WTC11 (cell line): ENCODE data around the gene CD37.

Source experiments
- CTCF ChIP-seq: fragments of 200-600 bp; IDR thresholded peaks from 2 replicates; pipeline ENCODE4 v1.8.0; 2022; ENCODE audit warnings: antibody characterized with exemption
- ESRRA ChIP-seq: sonication (generic); formaldehyde crosslinking; IDR thresholded peaks from 2 replicates; pipeline ENCODE4 v1.8.1; 2022; ENCODE audit warnings: mild to moderate bottlenecking, missing genetic modification reagents, borderline replicate concordance
- FOXP1 ChIP-seq: sonication (generic); formaldehyde crosslinking; IDR thresholded peaks from 2 replicates; pipeline ENCODE4 v1.8.0; 2022; ENCODE audit warnings: missing genetic modification reagents, mild to moderate bottlenecking, moderate library complexity, borderline replicate concordance
- MXD4 ChIP-seq: fragments of 250-450 bp; sonication (Bioruptor Pico); IDR thresholded peaks from 2 replicates; pipeline ENCODE4 v1.8.0; 2021; ENCODE audit warnings: mild to moderate bottlenecking, moderate library complexity, borderline replicate concordance
- SP1 ChIP-seq: sonication (generic); formaldehyde crosslinking; conservative IDR thresholded peaks from 2 replicates; pipeline ENCODE4 v1.8.1; 2022; ENCODE audit warnings: missing genetic modification reagents
- ZBTB21 ChIP-seq: sonication (generic); formaldehyde crosslinking; IDR thresholded peaks from 2 replicates; pipeline ENCODE4 v1.8.1; 2023; ENCODE audit warnings: mild to moderate bottlenecking, missing genetic modification reagents, borderline replicate concordance
- ZNF423 ChIP-seq: fragments of 250-450 bp; sonication (Bioruptor Pico); IDR thresholded peaks from 2 replicates; pipeline ENCODE4 v2.1.2; 2022; ENCODE audit warnings: mild to moderate bottlenecking, moderate library complexity
- TF ChIP-seq, protein P1 (sequence below): sonication (generic); formaldehyde crosslinking; IDR thresholded peaks from 2 replicates; pipeline ENCODE4 v1.8.0; 2022; ENCODE audit warnings: mild to moderate bottlenecking, missing genetic modification reagents
- TF ChIP-seq, protein P2 (sequence below): sonication (generic); formaldehyde crosslinking; conservative IDR thresholded peaks from 2 replicates; pipeline ENCODE4 v1.8.1; 2023; ENCODE audit warnings: mild to moderate bottlenecking, low read depth, missing genetic modification reagents, moderate library complexity

GRCh38 chr19:49335784-49336481 lies 727 bp downstream of the CD37 start:
- TF ChIP-seq ZNF423 (no peak), CTCF (no peak), ZBTB21 (CRISPR knock-in tag) (no peak), FOXP1 (CRISPR knock-in tag) (no peak), ESRRA (CRISPR knock-in tag) (no peak), MXD4 (CRISPR knock-in tag) (no peak), SP1 (CRISPR knock-in tag) (no peak)
- TF ChIP-seq, protein P1, sequence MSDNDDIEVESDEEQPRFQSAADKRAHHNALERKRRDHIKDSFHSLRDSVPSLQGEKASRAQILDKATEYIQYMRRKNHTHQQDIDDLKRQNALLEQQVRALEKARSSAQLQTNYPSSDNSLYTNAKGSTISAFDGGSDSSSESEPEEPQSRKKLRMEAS (CRISPR knock-in tag) = no peak
- TF ChIP-seq, protein P2, sequence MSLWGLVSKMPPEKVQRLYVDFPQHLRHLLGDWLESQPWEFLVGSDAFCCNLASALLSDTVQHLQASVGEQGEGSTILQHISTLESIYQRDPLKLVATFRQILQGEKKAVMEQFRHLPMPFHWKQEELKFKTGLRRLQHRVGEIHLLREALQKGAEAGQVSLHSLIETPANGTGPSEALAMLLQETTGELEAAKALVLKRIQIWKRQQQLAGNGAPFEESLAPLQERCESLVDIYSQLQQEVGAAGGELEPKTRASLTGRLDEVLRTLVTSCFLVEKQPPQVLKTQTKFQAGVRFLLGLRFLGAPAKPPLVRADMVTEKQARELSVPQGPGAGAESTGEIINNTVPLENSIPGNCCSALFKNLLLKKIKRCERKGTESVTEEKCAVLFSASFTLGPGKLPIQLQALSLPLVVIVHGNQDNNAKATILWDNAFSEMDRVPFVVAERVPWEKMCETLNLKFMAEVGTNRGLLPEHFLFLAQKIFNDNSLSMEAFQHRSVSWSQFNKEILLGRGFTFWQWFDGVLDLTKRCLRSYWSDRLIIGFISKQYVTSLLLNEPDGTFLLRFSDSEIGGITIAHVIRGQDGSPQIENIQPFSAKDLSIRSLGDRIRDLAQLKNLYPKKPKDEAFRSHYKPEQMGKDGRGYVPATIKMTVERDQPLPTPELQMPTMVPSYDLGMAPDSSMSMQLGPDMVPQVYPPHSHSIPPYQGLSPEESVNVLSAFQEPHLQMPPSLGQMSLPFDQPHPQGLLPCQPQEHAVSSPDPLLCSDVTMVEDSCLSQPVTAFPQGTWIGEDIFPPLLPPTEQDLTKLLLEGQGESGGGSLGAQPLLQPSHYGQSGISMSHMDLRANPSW (CRISPR knock-in tag) = no peak
